ENCODE measurements around the gene CCDC24.

CCDC24 gene

GRCh38 chr1:43969746-43970466 lies 21.5 kb upstream of the CCDC24 start, which contains the start of gene DPH2:
Gene DPH2, plus strand, starts transcription at chr1:43970010. Its CDS starts 166 bp downstream, at chr1:43970176.
- no peaks in the 10 kb centered on the region for H3K79me1 ChIP-seq (ENCODE audit: low read depth, low read length)
- DNase-seq (ENCODE audit: low spot score), result peak; percentile 90
- H3K4me1 ChIP-seq (ENCODE audit: control insufficient read depth in 2 of 2, insufficient read depth in 1 of 2, low read depth in 1 of 2, low read length in 2 of 2), result peaks cover 5 to 7% of the 10 kb centered on the region in 2 donors
- H3K4ac ChIP-seq (ENCODE audit: low read length), result no peak within 1 kb of the TSS
- H3K27me3 ChIP-seq (ENCODE audit: control insufficient read depth in 3 of 3, insufficient read depth in 3 of 3, low read depth in 1 of 3, low read length in 3 of 3), result no peaks in the 10 kb centered on the region
- H3K27ac ChIP-seq (replicated peaks; ENCODE audit: low read length), result no peak within 1 kb of the TSS
- H4K8ac ChIP-seq (ENCODE audit: low read depth, low read length), result no peak within 1 kb of the TSS
- no peak within 1 kb of the TSS for H3K18ac ChIP-seq (ENCODE audit: low read length)
- peak within 1 kb of the TSS; percentile 86 for H3K4me2 ChIP-seq (ENCODE audit: insufficient read depth, low read length, poor library complexity, severe bottlenecking)
- no peaks in the 10 kb centered on the region for H3K9me3 ChIP-seq (replicated peaks in 1 of 2; ENCODE audit: control insufficient read depth in 2 of 2, insufficient read depth in 1 of 2, low read depth in 1 of 2, low read length in 2 of 2)
- peaks cover 4 to 31% of the 10 kb centered on the region in 2 donors for H3K36me3 ChIP-seq (replicated peaks in 1 of 2; ENCODE audit: control insufficient read depth in 2 of 2, insufficient read depth in 2 of 2, low read length in 2 of 2)
- H3K4me3 ChIP-seq (ENCODE audit: low read length in 2 of 2), result peak within 1 kb of the TSS; percentile 92
- H2BK120ac ChIP-seq (ENCODE audit: low read depth, low read length), result no peak within 1 kb of the TSS
- H2BK15ac ChIP-seq (ENCODE audit: low read length), result no peak within 1 kb of the TSS
- peak within 1 kb of the TSS; percentile 71 for H3K9ac ChIP-seq (ENCODE audit: low read depth, low read length, poor library complexity)
- H3K23ac ChIP-seq (ENCODE audit: low read depth, low read length, poor library complexity), result peak within 1 kb of the TSS; percentile 87
- no peak within 1 kb of the TSS for H4K91ac ChIP-seq (ENCODE audit: low read depth, low read length, poor library complexity)
- no peak within 1 kb of the TSS for H2AK5ac ChIP-seq (ENCODE audit: low read depth, low read length)
- peak within 1 kb of the TSS; percentile 93 for H2AFZ ChIP-seq (ENCODE audit: low read length)
- H2BK12ac ChIP-seq (ENCODE audit: low read length), result no peak within 1 kb of the TSS
- H3K14ac ChIP-seq (ENCODE audit: low read length), result no peak within 1 kb of the TSS
- H2BK5ac ChIP-seq (ENCODE audit: low read length), result no peak within 1 kb of the TSS
- WGBS, 2 donors (ENCODE audit: extremely low coverage in 2 of 2, insufficient read length in 2 of 2, insufficient replicate concordance in 1 of 2), result no CpG with 5 or more reads among the region's 47 CpGs

DNA sequence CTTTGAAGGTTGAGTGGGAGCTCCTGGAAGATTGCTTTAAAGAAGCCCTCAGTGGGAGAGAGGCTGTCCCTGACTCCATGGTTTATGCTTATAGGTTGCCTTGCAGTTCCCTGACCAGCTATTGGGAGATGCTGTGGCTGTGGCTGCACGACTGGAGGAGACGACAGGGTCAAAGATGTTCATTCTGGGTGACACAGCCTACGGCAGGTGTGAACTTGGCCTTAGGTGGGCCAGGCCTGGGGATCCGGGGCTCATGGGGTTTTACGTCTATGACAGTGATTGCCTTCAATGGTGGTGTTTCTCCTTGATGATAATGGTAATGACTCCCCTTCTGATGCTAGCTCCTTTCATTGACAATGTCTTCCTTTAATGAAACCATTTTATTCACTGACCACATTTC lies 20.9 kb upstream of the CCDC24 start:
- Histone ChIP-seq H2AK5ac (ENCODE audit: low read depth, low read length) (no peak overlapping the region), H4K91ac (ENCODE audit: low read depth, low read length, poor library complexity) (no peak overlapping the region), H2BK5ac (ENCODE audit: low read length) (no peak overlapping the region), H3K4me1 (ENCODE audit: control insufficient read depth in 2 of 2, insufficient read depth in 1 of 2, low read depth in 1 of 2, low read length in 2 of 2) (peaks cover 7 to 8% of the 10 kb centered on the region in 2 donors), H3K27me3 (ENCODE audit: control insufficient read depth in 3 of 3, insufficient read depth in 3 of 3, low read depth in 1 of 3, low read length in 3 of 3) (no peaks in the 10 kb centered on the region), H2BK12ac (ENCODE audit: low read length) (no peak overlapping the region), H3K4ac (ENCODE audit: low read length) (no peak overlapping the region), H3K9ac (ENCODE audit: low read depth, low read length, poor library complexity) (peak overlapping the region; percentile 71), H2BK120ac (ENCODE audit: low read depth, low read length) (no peak overlapping the region), H3K9me3 (replicated peaks in 1 of 2; ENCODE audit: control insufficient read depth in 2 of 2, insufficient read depth in 1 of 2, low read depth in 1 of 2, low read length in 2 of 2) (no peaks in the 10 kb centered on the region), H2BK15ac (ENCODE audit: low read length) (no peak overlapping the region), H3K4me2 (ENCODE audit: insufficient read depth, low read length, poor library complexity, severe bottlenecking) (peak overlapping the region; percentile 86), H3K23ac (ENCODE audit: low read depth, low read length, poor library complexity) (no peak overlapping the region), H4K8ac (ENCODE audit: low read depth, low read length) (no peak overlapping the region), H3K79me1 (ENCODE audit: low read depth, low read length) (peaks cover 5% of the 10 kb centered on the region), H2AFZ (ENCODE audit: low read length) (peak overlapping the region; percentile 93), H3K27ac (replicated peaks; ENCODE audit: low read length) (no peak overlapping the region), H3K14ac (ENCODE audit: low read length) (no peak overlapping the region), H3K4me3 (ENCODE audit: low read length in 2 of 2) (peak overlapping the region; percentile 92), H3K18ac (ENCODE audit: low read length) (no peak overlapping the region), H3K36me3 (replicated peaks in 1 of 2; ENCODE audit: control insufficient read depth in 2 of 2, insufficient read depth in 2 of 2, low read length in 2 of 2) (peaks cover 4 to 31% of the 10 kb centered on the region in 2 donors)
- no peak for DNase-seq (ENCODE audit: low spot score)
- WGBS, 2 donors (ENCODE audit: extremely low coverage in 2 of 2, insufficient read length in 2 of 2, insufficient replicate concordance in 1 of 2), result no CpG with 5 or more reads among the region's 5 CpGs

DNA sequence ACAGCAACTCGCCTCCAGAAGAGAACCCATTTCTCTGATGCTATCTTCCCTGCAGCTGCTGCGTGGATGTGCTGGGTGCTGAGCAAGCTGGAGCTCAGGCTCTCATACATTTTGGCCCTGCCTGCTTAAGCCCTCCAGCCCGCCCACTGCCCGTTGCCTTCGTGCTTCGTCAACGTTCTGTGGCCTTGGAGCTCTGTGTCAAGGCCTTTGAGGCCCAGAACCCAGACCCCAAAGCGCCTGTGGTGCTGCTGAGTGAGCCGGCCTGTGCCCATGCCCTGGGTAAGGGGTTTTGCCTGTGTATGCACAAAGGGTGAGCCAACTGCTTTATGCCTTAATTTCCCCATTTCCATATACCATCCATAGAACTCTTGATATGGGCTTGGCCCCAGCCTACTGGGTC lies 20.5 kb upstream of the CCDC24 start:
- Histone ChIP-seq H3K4me1 (ENCODE audit: control insufficient read depth in 2 of 2, insufficient read depth in 1 of 2, low read depth in 1 of 2, low read length in 2 of 2) (peaks cover 10 to 12% of the 10 kb centered on the region in 2 donors), H3K36me3 (replicated peaks in 1 of 2; ENCODE audit: control insufficient read depth in 2 of 2, insufficient read depth in 2 of 2, low read length in 2 of 2) (peaks cover 4 to 33% of the 10 kb centered on the region in 2 donors), H3K9me3 (replicated peaks in 1 of 2; ENCODE audit: control insufficient read depth in 2 of 2, insufficient read depth in 1 of 2, low read depth in 1 of 2, low read length in 2 of 2) (no peaks in the 10 kb centered on the region), H3K9ac (ENCODE audit: low read depth, low read length, poor library complexity) (no peak overlapping the region), H4K91ac (ENCODE audit: low read depth, low read length, poor library complexity) (no peak overlapping the region), H3K79me1 (ENCODE audit: low read depth, low read length) (peaks cover 8% of the 10 kb centered on the region), H2BK15ac (ENCODE audit: low read length) (no peak overlapping the region), H3K4me3 (ENCODE audit: low read length in 2 of 2) (peak overlapping the region in 1 of 2 donors; percentile 92), H3K27ac (replicated peaks; ENCODE audit: low read length) (no peak overlapping the region), H2BK5ac (ENCODE audit: low read length) (no peak overlapping the region), H3K18ac (ENCODE audit: low read length) (no peak overlapping the region), H3K23ac (ENCODE audit: low read depth, low read length, poor library complexity) (no peak overlapping the region), H3K4ac (ENCODE audit: low read length) (no peak overlapping the region), H3K27me3 (ENCODE audit: control insufficient read depth in 3 of 3, insufficient read depth in 3 of 3, low read depth in 1 of 3, low read length in 3 of 3) (no peaks in the 10 kb centered on the region), H3K14ac (ENCODE audit: low read length) (no peak overlapping the region), H2AK5ac (ENCODE audit: low read depth, low read length) (no peak overlapping the region), H2BK120ac (ENCODE audit: low read depth, low read length) (no peak overlapping the region), H3K4me2 (ENCODE audit: insufficient read depth, low read length, poor library complexity, severe bottlenecking) (no peak overlapping the region), H2AFZ (ENCODE audit: low read length) (no peak overlapping the region), H4K8ac (ENCODE audit: low read depth, low read length) (no peak overlapping the region), H2BK12ac (ENCODE audit: low read length) (no peak overlapping the region)
- no CpG with 5 or more reads among the region's 9 CpGs for WGBS, 2 donors (ENCODE audit: extremely low coverage in 2 of 2, insufficient read length in 2 of 2, insufficient replicate concordance in 1 of 2)
- no peak for DNase-seq (ENCODE audit: low spot score)

- Histone ChIP-seq H3K14ac (ENCODE audit: low read length) (no peak overlapping the region), H3K4ac (ENCODE audit: low read length) (no peak overlapping the region), H2BK120ac (ENCODE audit: low read depth, low read length) (no peak overlapping the region), H3K79me1 (ENCODE audit: low read depth, low read length) (peaks cover 8% of the 10 kb centered on the region), H3K27me3 (ENCODE audit: control insufficient read depth in 3 of 3, insufficient read depth in 3 of 3, low read depth in 1 of 3, low read length in 3 of 3) (no peaks in the 10 kb centered on the region), H3K9me3 (replicated peaks in 1 of 2; ENCODE audit: control insufficient read depth in 2 of 2, insufficient read depth in 1 of 2, low read depth in 1 of 2, low read length in 2 of 2) (no peaks in the 10 kb centered on the region), H2AFZ (ENCODE audit: low read length) (no peak overlapping the region), H3K9ac (ENCODE audit: low read depth, low read length, poor library complexity) (no peak overlapping the region), H2AK5ac (ENCODE audit: low read depth, low read length) (no peak overlapping the region), H3K18ac (ENCODE audit: low read length) (no peak overlapping the region), H3K27ac (replicated peaks; ENCODE audit: low read length) (no peak overlapping the region), H2BK15ac (ENCODE audit: low read length) (no peak overlapping the region), H2BK5ac (ENCODE audit: low read length) (no peak overlapping the region), H2BK12ac (ENCODE audit: low read length) (no peak overlapping the region), H3K4me1 (ENCODE audit: control insufficient read depth in 2 of 2, insufficient read depth in 1 of 2, low read depth in 1 of 2, low read length in 2 of 2) (peaks cover 10 to 17% of the 10 kb centered on the region in 2 donors), H4K91ac (ENCODE audit: low read depth, low read length, poor library complexity) (no peak overlapping the region), H3K36me3 (replicated peaks in 1 of 2; ENCODE audit: control insufficient read depth in 2 of 2, insufficient read depth in 2 of 2, low read length in 2 of 2) (peaks cover 7 to 38% of the 10 kb centered on the region in 2 donors), H3K4me3 (ENCODE audit: low read length in 2 of 2) (peak overlapping the region in 1 of 2 donors; percentile 92), H3K4me2 (ENCODE audit: insufficient read depth, low read length, poor library complexity, severe bottlenecking) (no peak overlapping the region), H3K23ac (ENCODE audit: low read depth, low read length, poor library complexity) (no peak overlapping the region), H4K8ac (ENCODE audit: low read depth, low read length) (no peak overlapping the region)
- WGBS, 2 donors (ENCODE audit: extremely low coverage in 2 of 2, insufficient read length in 2 of 2, insufficient replicate concordance in 1 of 2), result no CpG with 5 or more reads among the region's 17 CpGs
- DNase-seq (ENCODE audit: low spot score), result no peak
Measured at GRCh38 chr1:43971336-43971980, 19.9 kb upstream of the CCDC24 start.

All from neuronal stem cell (in vitro differentiated cells).